ENCODE results near the gene RNASE4.

GRCh38 chr14:20745571-20746358 is 61.4 kb downstream of the RNASE4 start, which contains the start of gene EDDM3A:
- TF ChIP-seq, protein P1, sequence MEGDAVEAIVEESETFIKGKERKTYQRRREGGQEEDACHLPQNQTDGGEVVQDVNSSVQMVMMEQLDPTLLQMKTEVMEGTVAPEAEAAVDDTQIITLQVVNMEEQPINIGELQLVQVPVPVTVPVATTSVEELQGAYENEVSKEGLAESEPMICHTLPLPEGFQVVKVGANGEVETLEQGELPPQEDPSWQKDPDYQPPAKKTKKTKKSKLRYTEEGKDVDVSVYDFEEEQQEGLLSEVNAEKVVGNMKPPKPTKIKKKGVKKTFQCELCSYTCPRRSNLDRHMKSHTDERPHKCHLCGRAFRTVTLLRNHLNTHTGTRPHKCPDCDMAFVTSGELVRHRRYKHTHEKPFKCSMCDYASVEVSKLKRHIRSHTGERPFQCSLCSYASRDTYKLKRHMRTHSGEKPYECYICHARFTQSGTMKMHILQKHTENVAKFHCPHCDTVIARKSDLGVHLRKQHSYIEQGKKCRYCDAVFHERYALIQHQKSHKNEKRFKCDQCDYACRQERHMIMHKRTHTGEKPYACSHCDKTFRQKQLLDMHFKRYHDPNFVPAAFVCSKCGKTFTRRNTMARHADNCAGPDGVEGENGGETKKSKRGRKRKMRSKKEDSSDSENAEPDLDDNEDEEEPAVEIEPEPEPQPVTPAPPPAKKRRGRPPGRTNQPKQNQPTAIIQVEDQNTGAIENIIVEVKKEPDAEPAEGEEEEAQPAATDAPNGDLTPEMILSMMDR (IDR thresholded peaks at IDR 0.05; ENCODE audit: low read length), result no peak
- TF ChIP-seq EZH2phosphoT487 (IDR thresholded peaks at IDR 0.05; ENCODE audit: low read length), result no peak
- no peak for TF ChIP-seq EZH2 (optimal IDR thresholded peaks at IDR 0.05; ENCODE audit: low read depth, low read length)
